GM12878 (cell line): ENCODE results near the gene ITLN1. TPM values are rescaled to one million over a fixed set of nuclear protein-coding genes. Genes with fewer than 3 reads are reported as not detected.

Experiments used
- ATAC-seq: fragments of 200-7000 bp; cut with Tn5 transposase; 3 replicates; pipeline ENCODE4 v1.9.1; 2020; ENCODE audit warnings: mild to moderate bottlenecking, moderate library complexity
- Bru-seq: library from RNA; stranded (reverse); fragments of 400-500 nt; gene quantifications from one replicate; lab custom pipeline; 2021; lab: Mats Ljungman, UMichigan
- BruChase-seq, 2 experiments: library from RNA; stranded (reverse); fragments of 400-500 nt; gene quantifications; one replicate each; lab custom pipeline; 2021; lab: Mats Ljungman, UMichigan
- BruUV-seq: library from RNA; stranded (reverse); fragments of 400-500 nt; replicated peaks from 2 replicates; lab custom pipeline; 2021; lab: Mats Ljungman, UMichigan
- CTCF ChIA-PET: fragments of 300-600 bp; sonication (Branson Sonifier 250); formaldehyde crosslinking; extraction: SDS; loops from one replicate; lab custom pipeline; 2021; ENCODE audit warnings: inconsistent platforms; lab: Yijun Ruan, JAX
- POLR2A ChIA-PET: fragments of 350-600 bp; formaldehyde crosslinking; extraction: SDS; loops from one replicate; lab custom pipeline; 2021; ENCODE audit warnings: inconsistent platforms; lab: Charles Lee
- RAD21 ChIA-PET: fragments of 300-600 bp; sonication (Branson Sonifier 250); formaldehyde crosslinking; loops from one replicate; lab custom pipeline; 2023; ENCODE audit warnings: antibody characterized with exemption; ENCODE audit not compliant: unreplicated experiment; lab: Charles Lee
- SMC1A ChIA-PET: fragments of 300-600 bp; sonication (Branson Sonifier 250); formaldehyde crosslinking; loops from one replicate; lab custom pipeline; 2023; ENCODE audit not compliant: unreplicated experiment, uncharacterized antibody; lab: Charles Lee
- DNase-seq: peaks from one replicate; pipeline ENCODE4 v3.0.0-alpha.2; 2011; ENCODE audit warnings: low read depth, low spot score
- FAIRE-seq: peaks from 3 replicates; lab custom pipeline; 2011; peaks lifted over from hg19 to GRCh38; lab: Jason Lieb, UNC
- H2AFZ ChIP-seq: 2 replicates; pipeline ENCODE4 v1.6.0; 2011; ENCODE audit warnings: low read depth, low read length, control low read depth; ENCODE audit not compliant: control insufficient read depth
- H3K27ac ChIP-seq: 2 replicates; pipeline ENCODE4 v1.5.1; 2011; ENCODE audit warnings: control low read depth; ENCODE audit not compliant: control insufficient read depth, insufficient read depth
- H3K27me3 ChIP-seq, 2 experiments: replicated peaks in 1 of 2; 2 replicates each; pipeline versions ENCODE4 v1.6.0 to v1.6.1; 2011; ENCODE audit warnings: low read length in 1 of 2; ENCODE audit not compliant: control insufficient read depth in 2 of 2, insufficient read depth in 2 of 2
- H3K36me3 ChIP-seq, 2 experiments: 2 replicates each; pipeline ENCODE4 v1.5.1; 2011; ENCODE audit warnings: low read length in 1 of 2; ENCODE audit not compliant: control insufficient read depth in 2 of 2, insufficient read depth in 2 of 2
- H3K4me1 ChIP-seq: 2 replicates; pipeline ENCODE4 v1.6.1; 2011; ENCODE audit warnings: mild to moderate bottlenecking, low read length, moderate library complexity, mixed read lengths; ENCODE audit not compliant: control insufficient read depth, insufficient read depth
- H3K4me2 ChIP-seq: 2 replicates; pipeline ENCODE4 v1.6.0; 2011; ENCODE audit warnings: control low read depth; ENCODE audit not compliant: control insufficient read depth, insufficient read depth
- H3K4me3 ChIP-seq: fragments of 200-600 bp; sonication (generic); 2 replicates; pipeline ENCODE4 v1.5.1; 2016
- H3K79me2 ChIP-seq: 2 replicates; pipeline ENCODE4 v1.6.0; 2011; ENCODE audit warnings: low read length; ENCODE audit not compliant: control insufficient read depth, insufficient read depth
- H3K9ac ChIP-seq: 2 replicates; pipeline ENCODE4 v1.8.0; 2011; ENCODE audit warnings: low read length, control low read depth, mixed read lengths; ENCODE audit not compliant: control insufficient read depth, insufficient read depth
- H3K9me3 ChIP-seq: replicated peaks from 3 replicates; pipeline ENCODE4 v1.5.1; 2011; ENCODE audit warnings: mild to moderate bottlenecking, low read length; ENCODE audit not compliant: control insufficient read depth, insufficient read depth
- H4K20me1 ChIP-seq: 2 replicates; pipeline ENCODE4 v1.6.0; 2011; ENCODE audit not compliant: control insufficient read depth, insufficient read depth
- EED ChIP-seq: sonication (generic); IDR thresholded peaks from 2 replicates; pipeline ENCODE4 v1.6.1; 2016; ENCODE audit warnings: antibody characterized with exemption, low read depth
- FOXK2 ChIP-seq: fragments of 450-650 bp; IDR thresholded peaks from 2 replicates; pipeline ENCODE4 v1.6.1; 2017; ENCODE audit warnings: mild to moderate bottlenecking, moderate library complexity
- NR2F1 ChIP-seq: fragments of 450-650 bp; conservative IDR thresholded peaks from 2 replicates; pipeline ENCODE4 v1.6.1; 2017; ENCODE audit warnings: mild to moderate bottlenecking
- POU2F2 ChIP-seq: IDR thresholded peaks from 3 replicates; pipeline ENCODE4 v1.6.1; 2011; ENCODE audit warnings: low read depth, mild to moderate bottlenecking, low read length, borderline replicate concordance
- RAD21 ChIP-seq: IDR thresholded peaks from 2 replicates; pipeline ENCODE4 v1.6.1; 2011; ENCODE audit warnings: mild to moderate bottlenecking, low read depth, low read length, moderate library complexity; ENCODE audit not compliant: insufficient read depth
- RB1 ChIP-seq: fragments of 450-650 bp; formaldehyde crosslinking; IDR thresholded peaks from 2 replicates; pipeline ENCODE4 v1.6.1; 2017; ENCODE audit warnings: mild to moderate bottlenecking, borderline replicate concordance
- RELA ChIP-seq: fragments of 450-650 bp; IDR thresholded peaks from 2 replicates; pipeline ENCODE4 v1.8.0; 2014; ENCODE audit warnings: borderline replicate concordance; ENCODE audit not compliant: partially characterized antibody
- RFX5 ChIP-seq: IDR thresholded peaks from 2 replicates; pipeline ENCODE4 v1.6.1; 2011; ENCODE audit warnings: low read depth, low read length, improper control_type of control experiment
- YBX1 ChIP-seq: fragments of 450-650 bp; IDR thresholded peaks from 2 replicates; pipeline ENCODE4 v1.6.1; 2016; ENCODE audit warnings: antibody characterized with exemption
- WGBS: methylation state at CpG from one replicate; pipeline ENCODE4 v1.1.6; 2016; ENCODE audit warnings: low lambda C conversion rate; ENCODE audit not compliant: insufficient replicate concordance, insufficient coverage; ENCODE audit errors: missing lambda C conversion rate; 5-methylcytosine and 5-hydroxymethylcytosine counted together
- in situ Hi-C: fragments of 300-500 bp; cut with MboI; formaldehyde crosslinking; loops from 9 replicates; pipeline ENCODE4 v1.14.3; 2018; ENCODE audit warnings: mixed read lengths
- intact Hi-C: fragments of 100-400 bp; cut with micrococcal nuclease; formaldehyde crosslinking; loops from one replicate; pipeline ENCODE4 v1.14.2; 2022; ENCODE audit not compliant: unreplicated experiment
- long read RNA-seq, 2 experiments: library from polyadenylated mRNA; unstranded; transcript quantifications; one replicate each; pipeline ENCODE4 v2.0.0, GENCODE V29; 2019 to 2020
- polyA minus RNA-seq, 3 experiments: library from RNA; depleted of rRNA, polyadenylated mRNA; stranded (reverse); fragments of >200 nt; gene quantifications; 2 replicates each; pipeline ENCODE4 v1.2.3, GENCODE V29; 2011
- polyA plus RNA-seq, 11 experiments: library from polyadenylated mRNA; depleted of rRNA in 4 of 11; unstranded in 6 of 11; stranded (reverse) in 5 of 11; fragments of >200 nt; fragmentation: Nextera tagmentation in 4 of 11; fragmentation: Illumina TruSeq in 1 of 11; extraction: Ambion mirVana in 4 of 11; extraction: Trizol in 1 of 11; gene quantifications; 1 replicate in 1 of 11; 2 replicates in 10 of 11; pipeline versions ENCODE4 v1.2.1 to v1.2.3, GENCODE V29; 2011 to 2016; ENCODE audit warnings: inconsistent platforms in 2 of 11, missing spikeins in 2 of 11, low read depth in 1 of 11
- total RNA-seq, 4 experiments: library from RNA; depleted of rRNA in 3 of 4; stranded (reverse); fragments of >200 nt in 3 of 4; fragmentation: Illumina TruSeq in 1 of 4; extraction: Trizol in 1 of 4; gene quantifications; 2 replicates each; pipeline versions ENCODE4 v1.2.1 to v1.2.3, GENCODE V29; 2013 to 2021
- TF ChIP-seq, protein P1 (sequence below): fragments of 450-650 bp; formaldehyde crosslinking; IDR thresholded peaks from 2 replicates; pipeline ENCODE4 v1.5.0; 2022; ENCODE audit warnings: mild to moderate bottlenecking, missing genetic modification characterization
- TF ChIP-seq, protein P2 (sequence below): fragments of 450-650 bp; IDR thresholded peaks from 2 replicates; pipeline ENCODE4 v1.6.1; 2017; ENCODE audit warnings: mild to moderate bottlenecking
- TF ChIP-seq, protein P3 (sequence below): IDR thresholded peaks from 2 replicates; pipeline ENCODE4 v1.6.1; 2011; ENCODE audit warnings: borderline replicate concordance, low read depth, mild to moderate bottlenecking, moderate library complexity, mixed read lengths, low read length; ENCODE audit not compliant: insufficient read depth; ENCODE audit errors: extremely low read length
- TF ChIP-seq, protein P4 (sequence below): IDR thresholded peaks from 2 replicates; pipeline ENCODE4 v1.6.1; 2011; ENCODE audit warnings: mild to moderate bottlenecking, low read depth, low read length, moderate library complexity; ENCODE audit not compliant: insufficient replicate concordance

Gene ITLN1
- not detected in 2 replicates for total RNA-seq (2013; cell fraction: nucleolus; rRNA removed)
- total RNA-seq (2014; rRNA removed) (not detected in 2 replicates), total RNA-seq (2014; rRNA removed; fragmentation: Illumina TruSeq; extraction: Trizol) (not detected in 2 replicates), total RNA-seq (2021) (not detected in 2 replicates), polyA plus RNA-seq (2011; rRNA removed) (not detected in 2 replicates), polyA plus RNA-seq (2014; fragmentation: Illumina TruSeq; extraction: Trizol) (not detected in 2 replicates), polyA plus RNA-seq (2014; fragmentation: Nextera tagmentation; extraction: Ambion mirVana) (not detected), polyA plus RNA-seq (2014; rRNA removed) (not detected in 2 replicates), polyA plus RNA-seq (2016; fragmentation: Nextera tagmentation; extraction: Ambion mirVana) (not detected), polyA minus RNA-seq (2011; rRNA and poly(A)+ RNA removed) (not detected in 2 replicates), Bru-seq, nascent RNA (percentile 9 among the genes with signal in this experiment), BruChase-seq, experiment 1, labeled RNA remaining after a 6-hour chase (not detected), BruChase-seq, experiment 2, labeled RNA remaining after a 2-hour chase (not detected)
- polyA plus RNA-seq (2011; ENCODE audit: low read depth) = not detected
- not detected in 2 replicates for polyA plus RNA-seq (2011; cell fraction: cytosol; rRNA removed)
- polyA plus RNA-seq (2011; cell fraction: nucleus; rRNA removed) = not detected in 2 replicates
- not detected in 2 replicates for polyA plus RNA-seq (2012)
- polyA minus RNA-seq (2011; cell fraction: cytosol; rRNA and poly(A)+ RNA removed) = not detected in 2 replicates
- polyA minus RNA-seq (2011; cell fraction: nucleus; rRNA and poly(A)+ RNA removed) = not detected in 2 replicates
- long read RNA-seq, experiment 1 = 0 reads
- long read RNA-seq, experiment 2 = 0 reads

- intact Hi-C loops = no loop called here
- in situ Hi-C loops = no loop called here
- TF ChIP-seq, protein P1, sequence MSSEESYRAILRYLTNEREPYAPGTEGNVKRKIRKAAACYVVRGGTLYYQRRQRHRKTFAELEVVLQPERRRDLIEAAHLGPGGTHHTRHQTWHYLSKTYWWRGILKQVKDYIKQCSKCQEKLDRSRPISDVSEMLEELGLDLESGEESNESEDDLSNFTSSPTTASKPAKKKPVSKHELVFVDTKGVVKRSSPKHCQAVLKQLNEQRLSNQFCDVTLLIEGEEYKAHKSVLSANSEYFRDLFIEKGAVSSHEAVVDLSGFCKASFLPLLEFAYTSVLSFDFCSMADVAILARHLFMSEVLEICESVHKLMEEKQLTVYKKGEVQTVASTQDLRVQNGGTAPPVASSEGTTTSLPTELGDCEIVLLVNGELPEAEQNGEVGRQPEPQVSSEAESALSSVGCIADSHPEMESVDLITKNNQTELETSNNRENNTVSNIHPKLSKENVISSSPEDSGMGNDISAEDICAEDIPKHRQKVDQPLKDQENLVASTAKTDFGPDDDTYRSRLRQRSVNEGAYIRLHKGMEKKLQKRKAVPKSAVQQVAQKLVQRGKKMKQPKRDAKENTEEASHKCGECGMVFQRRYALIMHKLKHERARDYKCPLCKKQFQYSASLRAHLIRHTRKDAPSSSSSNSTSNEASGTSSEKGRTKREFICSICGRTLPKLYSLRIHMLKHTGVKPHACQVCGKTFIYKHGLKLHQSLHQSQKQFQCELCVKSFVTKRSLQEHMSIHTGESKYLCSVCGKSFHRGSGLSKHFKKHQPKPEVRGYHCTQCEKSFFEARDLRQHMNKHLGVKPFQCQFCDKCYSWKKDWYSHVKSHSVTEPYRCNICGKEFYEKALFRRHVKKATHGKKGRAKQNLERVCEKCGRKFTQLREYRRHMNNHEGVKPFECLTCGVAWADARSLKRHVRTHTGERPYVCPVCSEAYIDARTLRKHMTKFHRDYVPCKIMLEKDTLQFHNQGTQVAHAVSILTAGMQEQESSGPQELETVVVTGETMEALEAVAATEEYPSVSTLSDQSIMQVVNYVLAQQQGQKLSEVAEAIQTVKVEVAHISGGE (CRISPR knock-in tag) = no peak
- TF ChIP-seq NR2F1 = no peak
- no peak for TF ChIP-seq FOXK2
- TF ChIP-seq, protein P2, sequence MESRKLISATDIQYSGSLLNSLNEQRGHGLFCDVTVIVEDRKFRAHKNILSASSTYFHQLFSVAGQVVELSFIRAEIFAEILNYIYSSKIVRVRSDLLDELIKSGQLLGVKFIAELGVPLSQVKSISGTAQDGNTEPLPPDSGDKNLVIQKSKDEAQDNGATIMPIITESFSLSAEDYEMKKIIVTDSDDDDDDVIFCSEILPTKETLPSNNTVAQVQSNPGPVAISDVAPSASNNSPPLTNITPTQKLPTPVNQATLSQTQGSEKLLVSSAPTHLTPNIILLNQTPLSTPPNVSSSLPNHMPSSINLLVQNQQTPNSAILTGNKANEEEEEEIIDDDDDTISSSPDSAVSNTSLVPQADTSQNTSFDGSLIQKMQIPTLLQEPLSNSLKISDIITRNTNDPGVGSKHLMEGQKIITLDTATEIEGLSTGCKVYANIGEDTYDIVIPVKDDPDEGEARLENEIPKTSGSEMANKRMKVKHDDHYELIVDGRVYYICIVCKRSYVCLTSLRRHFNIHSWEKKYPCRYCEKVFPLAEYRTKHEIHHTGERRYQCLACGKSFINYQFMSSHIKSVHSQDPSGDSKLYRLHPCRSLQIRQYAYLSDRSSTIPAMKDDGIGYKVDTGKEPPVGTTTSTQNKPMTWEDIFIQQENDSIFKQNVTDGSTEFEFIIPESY = no peak
- no peak for TF ChIP-seq RAD21
- TF ChIP-seq POU2F2 = no peak
- TF ChIP-seq YBX1 = no peak
- TF ChIP-seq, protein P3, sequence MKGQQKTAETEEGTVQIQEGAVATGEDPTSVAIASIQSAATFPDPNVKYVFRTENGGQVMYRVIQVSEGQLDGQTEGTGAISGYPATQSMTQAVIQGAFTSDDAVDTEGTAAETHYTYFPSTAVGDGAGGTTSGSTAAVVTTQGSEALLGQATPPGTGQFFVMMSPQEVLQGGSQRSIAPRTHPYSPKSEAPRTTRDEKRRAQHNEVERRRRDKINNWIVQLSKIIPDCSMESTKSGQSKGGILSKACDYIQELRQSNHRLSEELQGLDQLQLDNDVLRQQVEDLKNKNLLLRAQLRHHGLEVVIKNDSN = no peak
- TF ChIP-seq, protein P4, sequence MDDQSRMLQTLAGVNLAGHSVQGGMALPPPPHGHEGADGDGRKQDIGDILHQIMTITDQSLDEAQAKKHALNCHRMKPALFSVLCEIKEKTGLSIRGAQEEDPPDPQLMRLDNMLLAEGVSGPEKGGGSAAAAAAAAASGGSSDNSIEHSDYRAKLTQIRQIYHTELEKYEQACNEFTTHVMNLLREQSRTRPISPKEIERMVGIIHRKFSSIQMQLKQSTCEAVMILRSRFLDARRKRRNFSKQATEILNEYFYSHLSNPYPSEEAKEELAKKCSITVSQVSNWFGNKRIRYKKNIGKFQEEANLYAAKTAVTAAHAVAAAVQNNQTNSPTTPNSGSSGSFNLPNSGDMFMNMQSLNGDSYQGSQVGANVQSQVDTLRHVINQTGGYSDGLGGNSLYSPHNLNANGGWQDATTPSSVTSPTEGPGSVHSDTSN = no peak
- TF ChIP-seq RFX5 = no peak
- TF ChIP-seq RB1 = no peak
- TF ChIP-seq EED = no peak
- TF ChIP-seq RELA = no peak
Observed at GRCh38 chr1:160885042-160885441, at the start of gene ITLN1. Gene ITLN1, minus strand, starts transcription at chr1:160885180. Its CDS starts 303 bp downstream, at chr1:160884877.

More at GRCh38 chr1:160885042-160885441, at the start of gene ITLN1:
- Histone ChIP-seq H3K4me1 (no peaks in the 10 kb centered on the region), H3K79me2 (no peaks in the 10 kb centered on the region), H3K4me3 (no peak within 1 kb of the TSS), H3K27ac (no peak within 1 kb of the TSS), H4K20me1 (no peaks in the 10 kb centered on the region), H3K9ac (no peak within 1 kb of the TSS), H2AFZ (no peak within 1 kb of the TSS), H3K4me2 (no peak within 1 kb of the TSS), H3K9me3 (no peaks in the 10 kb centered on the region), H3K27me3 (no peaks in the 10 kb centered on the region), H3K36me3 (no peaks in the 10 kb centered on the region)
- ChIA-PET RAD21 (interaction anchor here (1.0 to 1.3 kb wide), 3 partner anchors 48 to 108 kb away, joined by 3 to 5 read pairs (median 3); no protein-coding TSS in a partner anchor), SMC1A (interaction anchor here (2.3 to 3.3 kb wide), 2 partner anchors 22 to 49 kb away, joined by 5 to 21 read pairs; partner anchors contain the start of gene CD244), POLR2A (interaction anchor here (0.5 kb wide), 1 partner anchor 222 kb away, joined by 3 read pairs; no protein-coding TSS in a partner anchor), CTCF (interaction anchor here (0.6 to 9.5 kb wide), 8 partner anchors 16 to 160 kb away, joined by 3 to 56 read pairs (median 4); partner anchors contain the start of gene ITLN2)
- no peak for ATAC-seq
- whole genome bisulfite sequencing = 37% methylated on average over 5 of the region's 5 CpGs
- FAIRE-seq = no peak
- no peak for DNase-seq
- no TSS peak for BruUV-seq
